ENCODE measurements around the gene RAMP2. TPM values are rescaled to one million over a fixed set of nuclear protein-coding genes. Genes with fewer than 3 reads are reported as not detected.

Gene RAMP2
- total RNA-seq, 1 experiment from 2014 or later = not detected

DNA sequence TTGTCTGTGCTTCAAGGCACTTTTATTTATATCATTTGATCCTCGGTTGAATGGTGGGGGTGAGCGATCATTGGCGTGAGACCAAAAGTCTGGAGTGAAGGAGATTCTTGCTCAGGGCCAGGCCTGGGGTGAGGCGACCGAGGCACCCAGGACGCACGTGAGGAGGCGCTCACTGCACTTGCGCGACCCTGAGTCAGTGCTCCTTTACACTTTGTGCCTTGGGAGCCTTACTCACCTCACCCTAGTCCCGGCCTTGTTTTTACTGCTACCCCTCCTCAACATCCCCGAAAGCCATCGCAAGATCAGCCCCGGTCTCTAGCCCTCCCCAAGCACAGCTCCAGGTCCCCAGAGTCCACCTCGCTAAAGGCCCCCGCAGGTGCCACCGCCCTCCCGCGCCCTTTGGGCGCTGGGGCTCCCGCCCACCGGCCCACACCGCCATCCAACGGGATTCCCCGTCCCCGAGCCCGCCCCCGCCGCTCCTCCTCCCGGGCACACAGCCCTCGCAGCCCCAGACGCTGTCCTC lies 16.7 kb upstream of the RAMP2 start:
- intact Hi-C loops (cut with micrococcal nuclease) = loop anchor here (2.0 kb wide), 1 partner anchor 18 kb away; no protein-coding TSS in a partner anchor
- peak; percentile 64 for DNase-seq (ENCODE audit: unreplicated experiment)
- no peaks in the 10 kb centered on the region for H3K9me3 Mint-ChIP-seq (ENCODE audit: unreplicated experiment)
- BruUV-seq (replicated peaks) = TSS peak; percentile 35
- CTCF ChIA-PET = interaction anchor here (1.2 to 1.3 kb wide), 2 partner anchors 19 to 23 kb away, joined by 4 to 5 read pairs; no protein-coding TSS in a partner anchor
- no peaks in the 10 kb centered on the region for H3K27me3 Mint-ChIP-seq (ENCODE audit: insufficient read depth, unreplicated experiment)
- POLR2A ChIA-PET = interaction anchor here (0.8 to 2.2 kb wide), 8 partner anchors 9 to 167 kb away, joined by 3 to 10 read pairs (median 4); partner anchors contain the start of genes BECN1, PSMC3IP, RETREG3 and TUBG1
- H3K36me3 Mint-ChIP-seq (ENCODE audit: insufficient read depth, unreplicated experiment) = peaks cover 6% of the 10 kb centered on the region
- peak overlapping the region; percentile 96 for H3K27ac Mint-ChIP-seq (ENCODE audit: low read depth, unreplicated experiment)
- peaks cover 10% of the 10 kb centered on the region for H3K4me1 Mint-ChIP-seq (ENCODE audit: insufficient read depth, unreplicated experiment)
- H3K4me3 Mint-ChIP-seq (ENCODE audit: unreplicated experiment) = peak overlapping the region; percentile 91
- peak; percentile 5 for TF ChIP-seq CTCF (IDR thresholded peaks at IDR 0.05; ENCODE audit: unreplicated experiment)

GRCh38 chr17:42744806-42745617 lies 16.0 kb upstream of the RAMP2 start, which contains the start of gene EZH1:
Gene EZH1 (minus strand): TSS chr17:42745040. CDS start chr17:42728941, 16,099 bp downstream.
- intact Hi-C loops (cut with micrococcal nuclease) = loop anchor here (2.0 kb wide), 1 partner anchor 18 kb away; no protein-coding TSS in a partner anchor
- Mint-ChIP-seq H3K9me3 (ENCODE audit: unreplicated experiment) (no peaks in the 10 kb centered on the region), H3K27me3 (ENCODE audit: insufficient read depth, unreplicated experiment) (no peaks in the 10 kb centered on the region), H3K4me3 (ENCODE audit: unreplicated experiment) (peak within 1 kb of the TSS; percentile 91), H3K36me3 (ENCODE audit: insufficient read depth, unreplicated experiment) (peaks cover 6% of the 10 kb centered on the region), H3K4me1 (ENCODE audit: insufficient read depth, unreplicated experiment) (peaks cover 10% of the 10 kb centered on the region), H3K27ac (ENCODE audit: low read depth, unreplicated experiment) (peak within 1 kb of the TSS; percentile 96)
- DNase-seq (ENCODE audit: unreplicated experiment) = peak; percentile 90
- POLR2A ChIA-PET = interaction anchor here (1.5 to 1.9 kb wide), 2 partner anchors 74 to 167 kb away, joined by 4 to 7 read pairs; partner anchors contain the start of gene PSMC3IP
- no peak for TF ChIP-seq CTCF (IDR thresholded peaks at IDR 0.05; ENCODE audit: unreplicated experiment)
- BruUV-seq (replicated peaks) = no TSS peak
- CTCF ChIA-PET = no interaction called here

DNA sequence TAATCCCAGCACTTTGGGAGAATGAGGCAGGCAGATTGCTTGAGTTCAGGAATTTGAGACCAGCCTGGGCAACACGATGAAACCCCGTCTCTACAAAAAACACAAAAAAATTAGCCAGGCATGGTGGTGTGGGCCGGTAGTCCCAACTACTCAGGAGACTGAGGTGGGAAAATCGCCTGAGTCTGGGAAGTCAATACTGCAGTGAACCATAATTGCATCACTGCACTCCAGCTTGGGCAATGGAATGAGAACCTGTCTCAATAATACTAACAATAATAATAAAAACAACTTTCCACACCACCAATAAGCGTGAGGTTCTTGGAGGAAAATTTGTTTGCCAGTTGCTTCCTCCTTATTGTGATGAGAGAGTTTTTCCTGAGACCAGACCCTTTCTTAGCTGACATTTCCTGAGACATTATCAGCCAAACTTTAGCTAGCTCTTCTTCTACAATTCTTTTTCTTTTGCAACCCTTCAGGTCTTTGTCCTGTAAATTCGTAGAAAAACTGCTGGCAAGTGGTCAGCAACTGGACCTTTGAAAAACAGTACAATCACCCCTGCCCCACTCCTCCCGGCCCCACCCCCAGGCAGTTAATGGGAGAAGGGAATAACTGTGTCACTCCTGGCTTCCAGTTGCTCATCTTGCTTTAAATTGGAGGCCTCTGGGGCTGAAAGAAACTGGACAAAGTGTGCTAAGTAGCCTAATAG lies 12.7 kb upstream of the RAMP2 start:
- intact Hi-C loops (cut with micrococcal nuclease) = no loop called here
- H3K4me1 Mint-ChIP-seq (ENCODE audit: insufficient read depth, unreplicated experiment) = peaks cover 10% of the 10 kb centered on the region
- DNase-seq (ENCODE audit: unreplicated experiment) = no peak
- H3K27ac Mint-ChIP-seq (ENCODE audit: low read depth, unreplicated experiment) = no peak overlapping the region
- H3K9me3 Mint-ChIP-seq (ENCODE audit: unreplicated experiment) = no peaks in the 10 kb centered on the region
- ChIA-PET CTCF (interaction anchor here (0.5 to 4.3 kb wide), 3 partner anchors 12 to 229 kb away, joined by 3 to 23 read pairs (median 3); no protein-coding TSS in a partner anchor), POLR2A (interaction anchor here (1.0 kb wide), 1 partner anchor 25 kb away, joined by 3 read pairs; the partner anchor contains the start of gene VPS25)
- no peaks in the 10 kb centered on the region for H3K27me3 Mint-ChIP-seq (ENCODE audit: insufficient read depth, unreplicated experiment)
- no TSS peak for BruUV-seq (replicated peaks)
- no peak overlapping the region for H3K4me3 Mint-ChIP-seq (ENCODE audit: unreplicated experiment)
- TF ChIP-seq CTCF (IDR thresholded peaks at IDR 0.05; ENCODE audit: unreplicated experiment) = no peak
- H3K36me3 Mint-ChIP-seq (ENCODE audit: insufficient read depth, unreplicated experiment) = no peaks in the 10 kb centered on the region
